Stomach (tissue), 9 donors: Measurements from ENCODE around the gene PDS5A. TPM values are rescaled to one million over a fixed set of nuclear protein-coding genes. Genes with fewer than 3 reads are reported as not detected.

Experiments used
- DNase-seq, 2 donors: peaks; one replicate each; pipeline versions ENCODE4 v3.0.0 to v3.0.0-alpha.2; 2013 to 2019
- H3K27ac ChIP-seq, 5 donors: fragments of 200-600 bp in 4 of 5; sonication (generic) in 4 of 5; one replicate each; pipeline ENCODE4 v1.5.1; 2013 to 2019; ENCODE audit warnings: mild to moderate bottlenecking in 1 of 5, moderate library complexity in 1 of 5
- H3K27me3 ChIP-seq, 3 donors: fragments of 200-600 bp; sonication (generic); one replicate each; pipeline ENCODE4 v1.5.1; 2017 to 2019; ENCODE audit warnings: mixed run types in 1 of 3
- H3K36me3 ChIP-seq, 4 donors: fragments of 200-600 bp; sonication (generic); 1 replicate in 3 of 4; 2 replicates in 1 of 4; pipeline ENCODE4 v1.5.1; 2016 to 2019
- H3K4me1 ChIP-seq, 4 donors: fragments of 200-600 bp; sonication (generic); one replicate each; pipeline ENCODE4 v1.5.1; 2016 to 2019
- H3K4me3 ChIP-seq, 4 donors: fragments of 200-600 bp; sonication (generic) in 3 of 4; one replicate each; pipeline ENCODE4 v1.5.1; 2016 to 2019; ENCODE audit warnings: mild to moderate bottlenecking in 1 of 4
- H3K9me3 ChIP-seq, 4 donors: fragments of 200-600 bp; sonication (generic); one replicate each; pipeline ENCODE4 v1.5.1; 2016 to 2019
- CTCF ChIP-seq, 7 experiments: fragments of 450-650 bp in 4 of 7; fragments of 200-600 bp in 3 of 7; sonication (generic) in 3 of 7; IDR thresholded peaks; one replicate each; pipeline ENCODE4 v1.5.1; 2016 to 2019; ENCODE audit warnings: antibody characterized with exemption in 7 of 7, control low read depth in 2 of 7, mild to moderate bottlenecking in 1 of 7
- EP300 ChIP-seq: sonication (generic); formaldehyde crosslinking; IDR thresholded peaks from one replicate; pipeline ENCODE4 v1.6.1; 2017; ENCODE audit warnings: antibody characterized with exemption
- POLR2A ChIP-seq, 4 donors: fragments of 450-650 bp; IDR thresholded peaks; one replicate each; pipeline ENCODE4 v1.6.1; 2016; ENCODE audit warnings: antibody characterized with exemption in 4 of 4, control low read depth in 2 of 4, mild to moderate bottlenecking in 1 of 4, moderate library complexity in 1 of 4
- POLR2AphosphoS5 ChIP-seq, 3 donors: sonication (generic); formaldehyde crosslinking; IDR thresholded peaks; one replicate each; pipeline ENCODE4 v1.6.1; 2016; ENCODE audit warnings: antibody characterized with exemption in 3 of 3
- WGBS, 5 donors: extraction: QIAGEN DNeasy Blood & Tissue Kit in 3 of 5; methylation state at CpG; one replicate each; pipeline versions ENCODE4 v1.1.5 to v1.1.7; 2013 to 2018; 5-methylcytosine and 5-hydroxymethylcytosine counted together
- intact Hi-C: fragments of 100-400 bp; cut with DNase I; formaldehyde crosslinking; loops from one replicate; pipeline ENCODE4 v1.15.1; 2023; ENCODE audit warnings: low total_unique reads
- polyA plus RNA-seq, 3 donors: library from polyadenylated mRNA; stranded (reverse); fragments of 200-250 nt; gene quantifications; one replicate each; pipeline ENCODE4 v1.2.3, GENCODE V29; 2013
- total RNA-seq, 5 donors: library from RNA; depleted of rRNA; stranded (reverse); fragments of >200 nt; gene quantifications; one replicate each; pipeline versions ENCODE4 v1.1.0 to v1.2.3, GENCODE V29; 2014 to 2016
- donor health status: healthy with polysubstance abuse.
- donor health status: Bipolar disorder and iron deficiency.
- donor health status: healthy.

Gene PDS5A
- total and polyA plus RNA-seq, 8 donors = 14.7 to 117 (median 82.4) TPM

- intact Hi-C loops = no loop called here
- Histone ChIP-seq H3K27me3 (no peaks in the 10 kb centered on the region), H3K9me3 (peaks cover 0 to 8% (median 3%) of the 10 kb centered on the region in 4 donors), H3K4me1 (peaks cover 0 to 6% (median 0%) of the 10 kb centered on the region in 4 donors), H3K4me3 (no peak overlapping the region), H3K27ac (no peak overlapping the region), H3K36me3 (peaks cover 35 to 93% (median 90%) of the 10 kb centered on the region in 4 donors)
- TF ChIP-seq POLR2A (IDR thresholded peaks at IDR 0.05) = no peak
- TF ChIP-seq CTCF (IDR thresholded peaks at IDR 0.05) = no peak
- no peak for TF ChIP-seq EP300
- TF ChIP-seq POLR2AphosphoS5 (IDR thresholded peaks at IDR 0.05) = no peak
- whole genome bisulfite sequencing, 5 donors = 95 to 98% (median 96%) methylated on average over 6 of the region's 6 CpGs
- DNase-seq = no peak
Observed at GRCh38 chr4:39860804-39861203, 116.9 kb downstream of the PDS5A start.

- intact Hi-C loops = no loop called here
- TF ChIP-seq POLR2AphosphoS5 (IDR thresholded peaks at IDR 0.05) (no peak), EP300 (no peak), POLR2A (IDR thresholded peaks at IDR 0.05) (no peak), CTCF (IDR thresholded peaks at IDR 0.05) (no peak)
- WGBS, 5 donors = 92 to 100% (median 95%) methylated on average over 1 of the region's 1 CpG
Observed at GRCh38 chr4:39855909-39856512, 121.7 kb downstream of the PDS5A start.

GRCh38 chr4:39852636-39853035 is 125.1 kb downstream of the PDS5A start:
- Histone ChIP-seq H3K9me3 (peaks cover 0 to 12% (median 4%) of the 10 kb centered on the region in 4 donors), H3K4me3 (no peak overlapping the region), H3K27me3 (no peaks in the 10 kb centered on the region), H3K27ac (no peak overlapping the region), H3K4me1 (peaks cover 0 to 6% (median 0%) of the 10 kb centered on the region in 4 donors), H3K36me3 (peaks cover 14 to 78% (median 68%) of the 10 kb centered on the region in 4 donors)
- no peak for DNase-seq
- intact Hi-C loops = no loop called here
- 37 to 88% (median 71%) methylated on average over 4 of the region's 4 CpGs for WGBS, 5 donors
- TF ChIP-seq POLR2AphosphoS5 (IDR thresholded peaks at IDR 0.05) (no peak), POLR2A (IDR thresholded peaks at IDR 0.05) (no peak), EP300 (no peak), CTCF (IDR thresholded peaks at IDR 0.05) (no peak)

More at GRCh38 chr4:39855909-39856512, 121.7 kb downstream of the PDS5A start:
- no peak for DNase-seq
- H3K36me3 ChIP-seq = peaks cover 14 to 74% (median 72%) of the 10 kb centered on the region in 4 donors
- H3K4me1 ChIP-seq = peaks cover 0 to 6% (median 3%) of the 10 kb centered on the region in 4 donors
- H3K9me3 ChIP-seq = peaks cover 0 to 12% (median 4%) of the 10 kb centered on the region in 4 donors
- no peak overlapping the region for H3K4me3 ChIP-seq
- H3K27me3 ChIP-seq = no peaks in the 10 kb centered on the region
- no peak overlapping the region for H3K27ac ChIP-seq

GRCh38 chr4:39850727-39851126 is 127.0 kb downstream of the PDS5A start:
- Histone ChIP-seq H3K27me3 (no peaks in the 10 kb centered on the region), H3K4me3 (no peak overlapping the region), H3K9me3 (peaks cover 0 to 4% (median under 1%) of the 10 kb centered on the region in 4 donors), H3K27ac (no peak overlapping the region), H3K36me3 (peaks cover 11 to 71% (median 68%) of the 10 kb centered on the region in 4 donors), H3K4me1 (peaks cover 0 to 6% (median 0%) of the 10 kb centered on the region in 4 donors)
- no peak for TF ChIP-seq EP300
- TF ChIP-seq POLR2A (IDR thresholded peaks at IDR 0.05) = no peak
- no peak for TF ChIP-seq POLR2AphosphoS5 (IDR thresholded peaks at IDR 0.05)
- TF ChIP-seq CTCF (IDR thresholded peaks at IDR 0.05) = no peak
- intact Hi-C loops = no loop called here
- DNase-seq = no peak
